ENCODE measurements around the gene ALPG.

DNA sequence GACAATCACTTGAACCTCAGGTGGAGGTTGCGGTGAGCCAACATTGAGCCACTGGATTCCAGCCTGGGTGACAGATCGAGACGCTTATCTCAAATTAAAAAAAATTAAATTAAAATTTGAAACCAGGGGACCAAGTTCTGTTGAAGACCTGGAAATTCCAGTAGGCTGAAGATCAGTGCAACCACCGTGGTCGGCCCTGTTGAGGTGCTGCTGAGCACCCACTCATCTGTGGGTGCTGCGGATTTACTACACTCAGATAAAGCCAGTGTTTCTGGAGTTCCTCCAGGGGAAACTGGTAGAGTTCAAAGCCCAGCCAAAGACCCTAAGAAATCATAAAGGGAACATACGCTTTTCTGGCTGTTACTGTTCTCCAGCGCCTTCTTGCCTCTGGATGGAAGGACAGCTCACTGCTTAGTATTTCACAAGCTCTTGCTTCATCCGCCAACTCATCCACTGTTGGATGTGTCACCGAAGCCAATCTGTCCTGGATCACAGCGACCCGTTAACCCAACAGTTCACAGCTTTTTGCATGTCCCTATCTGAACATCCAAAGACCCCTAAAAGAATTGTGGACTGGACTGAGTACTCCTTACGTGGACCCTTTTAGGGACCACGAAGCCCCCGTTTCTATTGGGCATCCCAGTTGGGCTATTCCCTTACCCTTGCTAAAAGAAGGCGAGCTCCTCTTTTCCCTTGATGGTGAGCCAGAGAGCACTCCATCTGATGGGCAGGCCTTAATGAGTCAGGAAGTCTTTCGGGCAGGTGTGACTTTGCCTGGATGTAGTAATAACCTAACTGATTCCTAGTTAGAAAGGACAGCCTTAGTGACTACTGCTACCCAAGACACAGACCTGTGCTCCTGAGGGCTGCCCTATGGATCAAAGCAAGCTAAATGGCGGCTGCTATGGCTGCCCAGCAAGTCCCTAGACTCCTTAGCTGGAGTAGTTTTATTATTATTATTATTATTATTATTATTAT is 34.1 kb upstream of the ALPG start:
- TF ChIP-seq, protein P1, sequence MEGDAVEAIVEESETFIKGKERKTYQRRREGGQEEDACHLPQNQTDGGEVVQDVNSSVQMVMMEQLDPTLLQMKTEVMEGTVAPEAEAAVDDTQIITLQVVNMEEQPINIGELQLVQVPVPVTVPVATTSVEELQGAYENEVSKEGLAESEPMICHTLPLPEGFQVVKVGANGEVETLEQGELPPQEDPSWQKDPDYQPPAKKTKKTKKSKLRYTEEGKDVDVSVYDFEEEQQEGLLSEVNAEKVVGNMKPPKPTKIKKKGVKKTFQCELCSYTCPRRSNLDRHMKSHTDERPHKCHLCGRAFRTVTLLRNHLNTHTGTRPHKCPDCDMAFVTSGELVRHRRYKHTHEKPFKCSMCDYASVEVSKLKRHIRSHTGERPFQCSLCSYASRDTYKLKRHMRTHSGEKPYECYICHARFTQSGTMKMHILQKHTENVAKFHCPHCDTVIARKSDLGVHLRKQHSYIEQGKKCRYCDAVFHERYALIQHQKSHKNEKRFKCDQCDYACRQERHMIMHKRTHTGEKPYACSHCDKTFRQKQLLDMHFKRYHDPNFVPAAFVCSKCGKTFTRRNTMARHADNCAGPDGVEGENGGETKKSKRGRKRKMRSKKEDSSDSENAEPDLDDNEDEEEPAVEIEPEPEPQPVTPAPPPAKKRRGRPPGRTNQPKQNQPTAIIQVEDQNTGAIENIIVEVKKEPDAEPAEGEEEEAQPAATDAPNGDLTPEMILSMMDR (IDR thresholded peaks at IDR 0.05) = no peak
- no peak for TF ChIP-seq POLR2A (IDR thresholded peaks at IDR 0.05)
